GM18907 (cell line): ENCODE data around the gene IGFBP6.

Experiments
- ATAC-seq: cut with Tn5 transposase; IDR thresholded peaks from one replicate; pipeline ENCODE4 v1.9.1; 2021; ENCODE audit warnings: mild to moderate bottlenecking, moderate library complexity; ENCODE audit not compliant: unreplicated experiment

IGFBP6 gene

GRCh38 chr12:53097564-53098353 is at the start of gene IGFBP6:
TSS of gene IGFBP6 (plus strand) at chr12:53097667. CDS start at chr12:53097718, 51 bp downstream.
- ATAC-seq = no peak

GRCh38 chr12:53048033-53048779 is 49.3 kb upstream of the IGFBP6 start:
- ATAC-seq = no peak

- ATAC-seq = no peak
These were observed 48.6 kb upstream of the IGFBP6 start for GRCh38 chr12:53048780-53049401.

GRCh38 chr12:53049571-53050318 is 47.7 kb upstream of the IGFBP6 start, which contains the start of gene TNS2:
TSS of gene TNS2 (plus strand) at chr12:53050065. CDS start at chr12:53050186, 121 bp downstream.
- ATAC-seq = no peak

- no peak for ATAC-seq
These were observed 46.9 kb upstream of the IGFBP6 start for GRCh38 chr12:53050426-53051057.

- ATAC-seq = no peak
These were observed 46.2 kb upstream of the IGFBP6 start for GRCh38 chr12:53051058-53051880.

GRCh38 chr12:53051881-53052412 is 45.5 kb upstream of the IGFBP6 start:
- ATAC-seq = no peak

- no peak for ATAC-seq
These were observed 44.8 kb upstream of the IGFBP6 start for GRCh38 chr12:53052419-53053217.

GRCh38 chr12:53053218-53054111 is 44.0 kb upstream of the IGFBP6 start:
- ATAC-seq = peak; percentile 7

GRCh38 chr12:53054112-53054878 is 43.2 kb upstream of the IGFBP6 start:
- peak; percentile 85 for ATAC-seq

- no peak for ATAC-seq
These were observed 41.8 kb upstream of the IGFBP6 start for GRCh38 chr12:53055471-53056266.

GRCh38 chr12:53056296-53056695 is 41.2 kb upstream of the IGFBP6 start:
- no peak for ATAC-seq

- no peak for ATAC-seq
These were observed 40.6 kb upstream of the IGFBP6 start for GRCh38 chr12:53056901-53057300.

- no peak for ATAC-seq
These were observed 39.5 kb upstream of the IGFBP6 start for GRCh38 chr12:53057816-53058500.

- no peak for ATAC-seq
These were observed 38.6 kb upstream of the IGFBP6 start for GRCh38 chr12:53058674-53059433.
